ENCODE results near the gene RAB17.

- TF ChIP-seq, protein P1, sequence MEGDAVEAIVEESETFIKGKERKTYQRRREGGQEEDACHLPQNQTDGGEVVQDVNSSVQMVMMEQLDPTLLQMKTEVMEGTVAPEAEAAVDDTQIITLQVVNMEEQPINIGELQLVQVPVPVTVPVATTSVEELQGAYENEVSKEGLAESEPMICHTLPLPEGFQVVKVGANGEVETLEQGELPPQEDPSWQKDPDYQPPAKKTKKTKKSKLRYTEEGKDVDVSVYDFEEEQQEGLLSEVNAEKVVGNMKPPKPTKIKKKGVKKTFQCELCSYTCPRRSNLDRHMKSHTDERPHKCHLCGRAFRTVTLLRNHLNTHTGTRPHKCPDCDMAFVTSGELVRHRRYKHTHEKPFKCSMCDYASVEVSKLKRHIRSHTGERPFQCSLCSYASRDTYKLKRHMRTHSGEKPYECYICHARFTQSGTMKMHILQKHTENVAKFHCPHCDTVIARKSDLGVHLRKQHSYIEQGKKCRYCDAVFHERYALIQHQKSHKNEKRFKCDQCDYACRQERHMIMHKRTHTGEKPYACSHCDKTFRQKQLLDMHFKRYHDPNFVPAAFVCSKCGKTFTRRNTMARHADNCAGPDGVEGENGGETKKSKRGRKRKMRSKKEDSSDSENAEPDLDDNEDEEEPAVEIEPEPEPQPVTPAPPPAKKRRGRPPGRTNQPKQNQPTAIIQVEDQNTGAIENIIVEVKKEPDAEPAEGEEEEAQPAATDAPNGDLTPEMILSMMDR (conservative IDR thresholded peaks at IDR 0.05), result no peak
- no peak for TF ChIP-seq EZH2 (IDR thresholded peaks at IDR 0.05; ENCODE audit: low read depth)
These were observed 12.3 kb downstream of the RAB17 start for GRCh38 chr2:237577956-237578870.

All from PC-9 (cell line).